SK-N-SH treated with all-trans-retinoic acid at 6 μM for 48 hours (cell line): ENCODE measurements around the gene CRELD2.

Source experiments
- TOX ChIP-seq: fragments of 250-450 bp; sonication (Bioruptor Pico); IDR thresholded peaks from 2 replicates; pipeline ENCODE4 v1.8.0; 2021; ENCODE audit warnings: mild to moderate bottlenecking, moderate library complexity, borderline replicate concordance
- ZFP3 ChIP-seq: fragments of 250-450 bp; sonication (Bioruptor Pico); IDR thresholded peaks from 2 replicates; pipeline ENCODE4 v1.5.0; 2020; ENCODE audit warnings: mild to moderate bottlenecking, moderate library complexity
- ZNF8 ChIP-seq: fragments of 450-650 bp; formaldehyde crosslinking; IDR thresholded peaks from 2 replicates; pipeline ENCODE4 v1.5.0; 2020; ENCODE audit warnings: mild to moderate bottlenecking, moderate library complexity

GRCh38 chr22:49894322-49895054 lies 23.9 kb upstream of the CRELD2 start:
- no peak for TF ChIP-seq ZNF8 (CRISPR knock-in tag)
- TF ChIP-seq TOX (CRISPR knock-in tag), result no peak
- no peak for TF ChIP-seq ZFP3 (CRISPR knock-in tag)
